Parathyroid adenoma (tissue), 2 donors: ENCODE data around the gene CALR.

Experiments used
- H2AFZ ChIP-seq: fragments of 300-600 bp; sonication (generic); one replicate; pipeline ENCODE4 v1.7.0; 2017; ENCODE audit warnings: antibody characterized with exemption, mild to moderate bottlenecking
- H3K27ac ChIP-seq: fragments of 300-600 bp; sonication (generic); one replicate; pipeline ENCODE4 v1.7.0; 2017
- H3K27me3 ChIP-seq: fragments of 300-600 bp; sonication (generic); one replicate; pipeline ENCODE4 v1.7.0; 2017; ENCODE audit warnings: low read length; ENCODE audit not compliant: control insufficient read depth, insufficient read depth
- H3K36me3 ChIP-seq: fragments of 300-600 bp; sonication (generic); one replicate; pipeline ENCODE4 v1.7.0; 2017; ENCODE audit warnings: low read length; ENCODE audit not compliant: control insufficient read depth, insufficient read depth
- H3K4me1 ChIP-seq: fragments of 300-600 bp; sonication (generic); one replicate; pipeline ENCODE4 v1.7.0; 2017; ENCODE audit warnings: control low read depth
- H3K4me2 ChIP-seq: fragments of 300-600 bp; sonication (generic); one replicate; pipeline ENCODE4 v1.7.0; 2017; ENCODE audit warnings: low read length
- H3K4me3 ChIP-seq: fragments of 300-600 bp; sonication (generic); one replicate; pipeline ENCODE4 v1.7.0; 2017; ENCODE audit warnings: low read depth, low read length
- H3K79me2 ChIP-seq: fragments of 300-600 bp; sonication (generic); one replicate; pipeline ENCODE4 v1.7.0; 2017; ENCODE audit warnings: control low read depth
- H3K9ac ChIP-seq: fragments of 300-600 bp; sonication (generic); one replicate; pipeline ENCODE4 v1.7.0; 2017; ENCODE audit warnings: mild to moderate bottlenecking
- H3K9me3 ChIP-seq: fragments of 300-600 bp; sonication (generic); one replicate; pipeline ENCODE4 v1.7.0; 2017; ENCODE audit warnings: low read length; ENCODE audit not compliant: control insufficient read depth
- TF ChIP-seq, protein P1 (sequence below): fragments of 300-600 bp; sonication (generic); IDR thresholded peaks from one replicate; pipeline ENCODE4 v1.7.0; 2017; ENCODE audit warnings: antibody characterized with exemption, mild to moderate bottlenecking
- donor health status: primary hyperparathyroidism.

The CALR gene

DNA sequence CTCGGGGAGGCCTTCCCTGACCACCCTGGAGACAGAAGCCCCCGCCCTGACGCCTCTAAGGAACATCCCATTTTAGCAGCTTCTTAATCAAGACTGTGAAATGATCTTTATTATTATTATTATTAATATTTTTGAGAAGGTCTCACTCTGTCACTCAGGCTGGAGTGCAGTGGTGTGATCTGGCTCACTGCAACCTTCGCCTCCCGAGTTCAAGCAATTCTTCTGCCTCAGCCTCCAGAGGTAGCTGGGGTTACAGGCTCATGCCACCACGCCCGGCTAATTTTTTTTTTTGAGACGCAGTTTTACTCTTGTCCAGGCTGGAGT lies 27.4 kb downstream of the CALR start:
- TF ChIP-seq, protein P1, sequence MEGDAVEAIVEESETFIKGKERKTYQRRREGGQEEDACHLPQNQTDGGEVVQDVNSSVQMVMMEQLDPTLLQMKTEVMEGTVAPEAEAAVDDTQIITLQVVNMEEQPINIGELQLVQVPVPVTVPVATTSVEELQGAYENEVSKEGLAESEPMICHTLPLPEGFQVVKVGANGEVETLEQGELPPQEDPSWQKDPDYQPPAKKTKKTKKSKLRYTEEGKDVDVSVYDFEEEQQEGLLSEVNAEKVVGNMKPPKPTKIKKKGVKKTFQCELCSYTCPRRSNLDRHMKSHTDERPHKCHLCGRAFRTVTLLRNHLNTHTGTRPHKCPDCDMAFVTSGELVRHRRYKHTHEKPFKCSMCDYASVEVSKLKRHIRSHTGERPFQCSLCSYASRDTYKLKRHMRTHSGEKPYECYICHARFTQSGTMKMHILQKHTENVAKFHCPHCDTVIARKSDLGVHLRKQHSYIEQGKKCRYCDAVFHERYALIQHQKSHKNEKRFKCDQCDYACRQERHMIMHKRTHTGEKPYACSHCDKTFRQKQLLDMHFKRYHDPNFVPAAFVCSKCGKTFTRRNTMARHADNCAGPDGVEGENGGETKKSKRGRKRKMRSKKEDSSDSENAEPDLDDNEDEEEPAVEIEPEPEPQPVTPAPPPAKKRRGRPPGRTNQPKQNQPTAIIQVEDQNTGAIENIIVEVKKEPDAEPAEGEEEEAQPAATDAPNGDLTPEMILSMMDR: no peak
- Histone ChIP-seq H3K4me1 (peaks cover 5% of the 10 kb centered on the region), H3K27ac (peak overlapping the region; percentile 33)

DNA sequence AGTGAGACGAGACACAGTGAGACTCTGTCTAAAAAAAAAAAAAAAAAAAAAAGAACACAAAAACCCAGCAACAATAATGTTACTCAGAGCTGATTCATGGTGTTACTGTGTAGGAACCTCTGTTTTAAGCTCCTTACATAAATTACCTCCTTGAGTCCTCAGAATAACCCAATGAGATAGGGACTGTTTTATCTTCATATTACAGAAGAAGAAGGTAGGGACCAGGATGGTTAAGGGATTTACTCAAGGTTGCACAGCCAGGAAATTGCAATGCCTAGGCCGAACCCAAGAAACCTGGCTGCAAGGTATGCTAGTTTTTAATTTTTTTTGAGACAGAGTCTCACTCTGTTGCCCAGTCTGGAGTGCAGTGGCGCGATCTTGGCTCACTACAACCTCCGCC lies 29.5 kb downstream of the CALR start:
- H3K4me1 ChIP-seq: peaks cover 5% of the 10 kb centered on the region
- no peaks in the 10 kb centered on the region for H3K9me3 ChIP-seq
- H3K79me2 ChIP-seq: no peaks in the 10 kb centered on the region
- H3K4me2 ChIP-seq: no peak overlapping the region
- no peak overlapping the region for H2AFZ ChIP-seq
- no peak overlapping the region for H3K4me3 ChIP-seq
- no peaks in the 10 kb centered on the region for H3K36me3 ChIP-seq
- TF ChIP-seq, protein P1: no peak
- no peak overlapping the region for H3K27ac ChIP-seq
- H3K9ac ChIP-seq: no peak overlapping the region
- no peaks in the 10 kb centered on the region for H3K27me3 ChIP-seq

More for the DNA sequence above, 27.4 kb downstream of the CALR start:
- no peaks in the 10 kb centered on the region for H3K79me2 ChIP-seq
- H3K4me2 ChIP-seq: peak overlapping the region; percentile 98
- H3K4me3 ChIP-seq: no peak overlapping the region
- H2AFZ ChIP-seq: peak overlapping the region; percentile 97
- no peaks in the 10 kb centered on the region for H3K9me3 ChIP-seq
- no peaks in the 10 kb centered on the region for H3K27me3 ChIP-seq
- no peak overlapping the region for H3K9ac ChIP-seq
- no peaks in the 10 kb centered on the region for H3K36me3 ChIP-seq

DNA sequence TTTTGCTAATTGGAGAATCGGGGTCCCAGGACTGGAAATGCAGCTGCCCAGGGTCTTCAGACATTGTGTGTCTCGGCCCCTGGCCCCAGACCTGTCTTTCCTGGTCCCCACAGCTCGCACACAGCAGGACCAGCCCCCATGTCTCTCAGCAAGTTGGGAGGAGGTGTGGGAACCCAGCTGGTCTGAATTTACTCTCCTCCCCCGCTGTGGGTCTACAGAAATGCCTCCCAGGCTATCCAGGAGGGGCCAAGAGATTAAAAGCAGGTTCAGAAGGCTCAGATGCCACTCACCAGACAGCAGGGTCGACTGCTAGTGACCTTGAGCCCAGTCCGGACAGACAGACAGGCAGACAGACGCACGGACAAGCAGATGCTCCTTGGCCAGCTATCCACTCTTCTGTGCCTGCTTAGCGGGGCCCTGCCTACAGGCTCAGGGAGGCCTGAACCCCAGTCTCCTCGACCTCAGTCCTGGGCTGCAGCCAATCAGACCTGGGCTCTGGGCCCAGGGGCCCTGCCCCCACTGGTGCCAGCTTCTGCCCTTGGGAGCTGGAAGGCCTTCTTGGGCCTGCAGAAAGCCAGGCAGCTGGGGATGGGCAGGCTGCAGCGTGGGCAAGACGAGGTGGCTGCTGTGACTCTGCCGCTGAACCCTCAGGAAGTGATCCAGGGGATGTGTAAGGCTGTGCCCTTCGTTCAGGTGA lies 31.0 kb downstream of the CALR start, which contains the start of gene DAND5:
TSS of gene DAND5 (plus strand) at position 285 of the 697 bp plus-strand sequence. CDS start at position 370, 85 bp downstream.
- Histone ChIP-seq H3K27ac (no peak within 1 kb of the TSS), H3K9ac (no peak within 1 kb of the TSS)

DNA sequence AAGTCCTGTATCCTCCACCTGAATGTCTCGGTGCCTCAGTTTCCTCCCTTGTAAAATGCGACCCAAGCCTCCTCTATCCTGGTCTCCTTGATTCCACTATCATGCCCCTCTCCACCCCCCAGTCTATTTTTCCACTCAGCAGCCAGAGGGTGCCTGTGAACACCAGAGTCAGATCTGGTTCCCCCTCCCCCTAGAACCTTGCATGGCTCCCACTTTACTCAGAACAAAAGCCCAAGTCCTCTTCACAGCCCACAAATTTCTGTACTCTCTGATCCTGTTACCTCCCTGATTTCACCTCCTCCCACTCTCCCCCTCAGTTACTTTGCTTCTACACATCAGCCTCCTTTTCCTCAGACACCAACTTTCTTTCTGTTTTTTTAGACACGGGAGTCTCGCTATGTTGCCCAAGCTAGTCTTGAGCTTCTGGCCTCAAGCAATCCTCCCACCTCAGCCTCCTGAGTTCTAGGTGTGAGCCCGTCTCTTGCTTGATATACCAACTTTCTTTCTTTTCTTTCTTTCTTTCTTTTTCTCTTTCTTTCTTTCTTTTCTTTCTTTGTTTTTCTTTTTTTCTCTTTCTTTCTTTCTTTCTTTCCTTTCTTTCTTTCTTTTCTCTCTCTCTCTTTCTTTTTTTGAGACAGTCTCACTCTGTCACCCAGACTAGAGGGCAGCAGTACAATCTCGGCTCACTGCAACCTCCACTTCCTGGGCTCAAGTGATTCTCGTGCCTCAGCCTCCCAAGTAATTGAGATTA lies 31.8 kb downstream of the CALR start:
- TF ChIP-seq, protein P1: no peak
- no peak overlapping the region for H3K27ac ChIP-seq
- H3K4me3 ChIP-seq: no peak overlapping the region
- no peaks in the 10 kb centered on the region for H3K9me3 ChIP-seq
- H3K9ac ChIP-seq: no peak overlapping the region
- H3K79me2 ChIP-seq: no peaks in the 10 kb centered on the region
- H3K4me2 ChIP-seq: no peak overlapping the region
- no peak overlapping the region for H2AFZ ChIP-seq
- peaks cover 5% of the 10 kb centered on the region for H3K4me1 ChIP-seq
- H3K27me3 ChIP-seq: no peaks in the 10 kb centered on the region
- no peaks in the 10 kb centered on the region for H3K36me3 ChIP-seq

More for the DNA sequence above, 31.0 kb downstream of the CALR start, which contains the start of gene DAND5:
- Histone ChIP-seq H3K79me2 (no peaks in the 10 kb centered on the region), H3K4me2 (peak within 1 kb of the TSS; percentile 9), H3K4me1 (peaks cover 5% of the 10 kb centered on the region), H3K27me3 (no peaks in the 10 kb centered on the region), H3K4me3 (no peak within 1 kb of the TSS), H3K36me3 (no peaks in the 10 kb centered on the region), H3K9me3 (no peaks in the 10 kb centered on the region), H2AFZ (peak within 1 kb of the TSS; percentile 68)
- TF ChIP-seq, protein P1: no peak
